ENCODE results near the gene SYCP3.
A peak's percentile ranks its signal among the peaks of the same experiment; 100 is the strongest.
"Not testable (repeated sequence)": the region's sequence is repeated elsewhere in the genome, so short reads cannot be mapped to it uniquely, and the experiment has no call there.

Gene SYCP3

DNA sequence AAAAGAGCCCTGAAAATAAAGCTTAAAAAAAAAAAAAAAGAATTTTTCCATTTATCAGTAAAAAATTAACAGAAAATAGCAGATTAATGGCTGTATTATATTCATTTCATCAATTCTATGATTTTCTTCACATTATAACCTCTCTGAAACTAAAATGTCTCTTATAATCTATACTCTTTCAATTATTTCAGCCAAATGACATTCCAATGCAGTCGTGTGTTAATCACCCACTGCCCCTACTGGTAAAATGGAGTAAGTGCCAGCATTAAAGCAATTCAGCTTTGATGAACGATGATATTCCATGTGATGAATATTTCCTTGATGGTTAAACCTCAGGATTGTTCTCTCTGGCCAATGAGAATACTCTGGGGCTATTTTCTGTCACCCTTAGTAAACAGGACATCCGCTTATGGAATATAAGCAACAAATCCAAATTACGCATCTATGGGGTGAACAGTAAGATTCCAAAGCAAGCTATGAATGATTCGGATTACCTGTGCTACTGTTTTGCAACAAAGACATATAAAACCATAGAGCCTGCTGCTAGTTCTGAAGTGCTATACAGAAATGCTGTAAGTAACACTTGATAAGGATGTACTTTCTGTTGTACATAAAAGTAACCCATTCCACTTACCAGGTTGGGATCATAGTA is 20.3 kb upstream of the SYCP3 start:
- peak; percentile 62 for DNase-seq

DNA sequence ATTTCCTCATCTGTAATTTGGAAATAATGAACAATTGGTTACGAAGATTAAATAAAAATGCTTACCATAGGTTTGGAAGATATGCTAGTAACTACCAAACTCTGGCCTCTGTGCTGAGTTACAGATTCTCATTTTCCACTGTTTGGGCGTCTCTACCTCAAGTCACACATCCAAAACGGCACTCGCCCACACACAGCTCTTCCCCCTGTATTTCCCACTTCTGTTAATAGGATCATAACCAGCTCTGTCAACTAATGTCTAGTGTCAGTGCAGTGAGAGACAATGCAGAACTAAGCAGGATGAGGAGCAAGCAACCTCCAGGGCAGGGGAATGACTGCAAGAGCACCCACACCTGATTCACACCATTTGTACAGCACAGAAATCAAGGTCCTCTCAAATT is 10.9 kb upstream of the SYCP3 start:
- DNase-seq, result no peak

DNA sequence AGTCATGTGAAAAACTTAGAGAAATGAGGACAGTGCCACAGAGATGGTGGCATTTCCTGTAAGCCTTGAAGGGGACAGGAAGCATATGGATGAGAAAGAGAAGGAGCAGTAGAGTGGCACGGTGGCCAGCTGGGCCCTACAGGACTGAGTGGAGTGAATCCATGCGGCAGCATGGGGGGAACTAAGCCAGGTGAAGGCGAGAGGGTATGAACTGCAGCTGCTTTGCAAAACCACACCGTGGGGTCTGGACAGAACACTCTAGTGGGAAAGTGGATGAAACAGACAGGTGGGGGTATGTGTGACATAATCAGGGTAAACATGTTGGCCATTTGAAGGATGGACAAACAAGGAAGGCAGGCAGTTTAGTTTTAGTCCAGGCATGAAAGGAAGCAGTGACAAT is 10.4 kb upstream of the SYCP3 start:
- no peak for DNase-seq

DNA sequence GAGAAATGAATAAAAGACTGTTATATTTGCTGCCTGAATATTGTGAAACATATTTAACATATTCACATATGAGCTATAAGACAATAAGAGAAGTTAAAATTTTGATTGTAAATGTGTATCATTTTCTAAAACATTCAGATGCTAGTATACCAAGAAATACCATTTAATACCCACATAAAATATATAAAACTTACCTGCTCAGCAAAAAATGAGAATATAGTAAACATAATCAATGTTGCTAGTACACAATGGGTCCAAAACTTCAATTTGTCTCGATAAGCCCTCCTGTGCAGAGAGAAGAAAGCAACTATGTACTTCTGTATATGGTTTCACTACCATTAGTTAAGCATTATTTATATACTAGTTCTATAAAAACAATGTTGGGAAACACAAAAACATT is 9.6 kb upstream of the SYCP3 start:
- DNase-seq, result no peak

DNA sequence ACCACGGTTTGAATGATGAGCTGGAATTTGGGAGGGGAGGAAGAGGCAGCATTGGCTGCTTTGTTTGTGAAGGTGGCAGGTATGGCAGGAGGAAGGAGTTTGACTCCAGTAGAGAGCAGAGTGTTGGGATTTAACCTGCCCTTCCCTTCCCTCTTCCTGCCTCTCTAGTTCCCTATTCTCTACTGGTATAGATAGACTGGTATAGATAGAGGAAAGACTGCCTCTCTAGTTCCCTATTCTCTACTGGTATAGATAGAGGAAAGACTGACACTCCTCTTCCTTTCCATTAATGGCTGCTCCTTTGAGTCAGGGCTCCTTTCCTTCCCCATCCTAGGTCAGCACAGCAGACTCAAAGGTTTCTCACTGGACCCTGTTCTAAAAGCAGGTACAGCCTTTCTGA is 8.4 kb upstream of the SYCP3 start:
- DNase-seq, result no peak

DNA sequence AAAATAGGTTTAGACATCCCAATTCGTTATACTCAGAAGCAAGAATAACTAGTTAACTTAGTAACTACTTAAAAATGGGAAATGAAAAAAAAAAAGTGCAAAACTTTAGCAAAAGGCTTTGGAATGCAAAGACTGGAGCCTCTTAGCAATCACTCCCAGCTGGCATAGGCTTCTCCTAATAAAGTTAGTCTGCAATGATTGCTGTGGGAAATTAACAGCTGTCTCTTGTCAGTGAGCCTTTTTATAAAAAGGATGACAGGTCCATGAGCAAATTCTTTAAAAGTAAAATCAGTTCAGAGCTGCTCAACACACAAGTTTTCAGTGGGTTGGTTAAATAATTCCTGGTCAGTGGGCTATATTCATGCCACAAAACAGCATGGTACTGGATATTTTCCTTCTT is 7.4 kb upstream of the SYCP3 start:
- DNase-seq, result no peak

DNA sequence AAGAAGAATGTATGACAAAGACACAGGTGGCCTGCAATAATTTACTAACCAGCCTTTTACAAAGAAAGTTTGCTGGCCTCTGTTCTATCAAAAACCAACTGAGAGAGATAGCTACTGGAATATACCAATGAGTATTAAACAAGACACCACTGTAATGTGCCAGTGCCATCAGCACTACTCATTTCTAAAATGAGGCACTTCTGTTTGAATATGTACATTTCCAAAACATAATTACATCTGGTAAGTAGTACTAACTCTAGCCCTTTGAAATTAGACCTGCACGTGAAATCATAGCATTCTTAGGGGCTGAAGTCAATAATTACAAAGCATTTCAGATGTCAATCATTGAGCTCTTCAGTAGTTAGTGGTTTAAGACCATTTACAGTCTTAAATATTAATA is 6.9 kb upstream of the SYCP3 start:
- no peak for DNase-seq

DNA sequence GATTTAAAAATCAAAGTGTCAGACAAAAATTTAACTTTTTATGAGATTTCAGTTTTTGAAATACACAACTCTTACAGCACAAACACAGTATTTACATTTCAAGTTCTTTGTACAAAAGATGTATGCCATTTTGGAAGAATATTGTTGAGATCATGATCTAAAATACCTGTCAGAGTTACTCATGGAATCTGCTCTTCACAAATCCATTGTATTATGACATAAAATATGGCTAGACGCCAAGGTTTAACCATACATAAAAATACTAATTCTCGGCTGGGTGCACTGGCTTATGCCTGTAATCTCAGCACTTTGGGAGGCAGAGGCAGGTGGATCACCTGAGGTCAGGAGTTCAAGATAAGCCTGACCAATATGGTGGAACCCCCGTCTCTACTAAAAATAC is 6.2 kb upstream of the SYCP3 start:
- DNase-seq, result no peak

DNA sequence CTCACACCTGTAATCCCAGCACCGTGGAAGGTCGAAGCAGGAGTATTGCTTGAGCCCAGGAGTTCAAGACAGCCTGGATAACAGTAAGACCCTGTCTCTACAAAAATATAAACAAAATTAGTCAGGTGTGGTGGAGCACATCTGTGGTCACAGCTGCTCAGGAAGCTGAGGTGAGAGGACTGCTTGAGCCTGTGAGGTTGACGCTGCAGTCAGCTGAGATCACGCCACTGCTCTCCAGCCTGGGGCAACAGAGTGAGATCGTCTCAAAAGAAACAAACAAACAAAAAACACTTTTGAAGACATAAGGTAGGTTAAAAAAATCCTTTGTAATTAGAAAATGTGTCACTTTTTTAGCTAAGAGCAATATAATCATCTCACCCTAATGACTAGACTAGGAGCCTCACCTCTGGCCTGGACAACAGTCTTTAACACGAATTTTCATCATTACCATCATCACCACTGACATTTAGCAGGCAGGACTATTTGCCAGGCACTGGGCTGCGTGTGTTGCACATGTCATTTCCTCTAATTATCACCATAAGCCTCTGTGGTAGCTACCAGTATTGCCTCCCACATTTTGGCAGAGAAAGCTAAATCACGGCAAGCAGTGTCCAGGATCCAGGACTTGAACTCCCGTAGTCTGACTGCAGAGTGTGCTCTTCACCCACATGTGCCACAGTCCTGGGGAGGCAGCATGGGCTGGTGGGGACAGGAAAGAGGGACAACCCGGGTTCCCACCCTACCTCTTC is 4.6 kb upstream of the SYCP3 start:
- no peak for DNase-seq

DNA sequence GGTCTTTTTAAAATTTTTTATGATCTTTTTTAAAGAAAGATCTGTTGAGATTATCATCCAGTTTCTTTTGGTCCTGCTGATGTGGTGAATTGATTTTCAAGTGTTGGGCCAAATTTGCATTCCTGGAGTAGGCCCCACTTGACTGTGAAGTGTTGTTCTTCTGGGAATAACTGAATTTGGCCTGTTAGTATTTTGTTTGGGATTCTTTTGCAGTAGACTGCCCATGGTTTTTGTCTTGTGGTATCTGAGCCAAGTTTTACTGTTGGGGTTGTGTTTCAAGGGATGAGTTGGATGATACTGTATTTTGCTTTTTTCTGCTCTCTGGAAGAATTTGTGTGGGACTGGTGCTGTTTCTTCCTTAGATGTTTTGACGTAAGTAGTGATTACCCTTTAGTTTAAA is 4.0 kb upstream of the SYCP3 start:
- no peak for DNase-seq

DNA sequence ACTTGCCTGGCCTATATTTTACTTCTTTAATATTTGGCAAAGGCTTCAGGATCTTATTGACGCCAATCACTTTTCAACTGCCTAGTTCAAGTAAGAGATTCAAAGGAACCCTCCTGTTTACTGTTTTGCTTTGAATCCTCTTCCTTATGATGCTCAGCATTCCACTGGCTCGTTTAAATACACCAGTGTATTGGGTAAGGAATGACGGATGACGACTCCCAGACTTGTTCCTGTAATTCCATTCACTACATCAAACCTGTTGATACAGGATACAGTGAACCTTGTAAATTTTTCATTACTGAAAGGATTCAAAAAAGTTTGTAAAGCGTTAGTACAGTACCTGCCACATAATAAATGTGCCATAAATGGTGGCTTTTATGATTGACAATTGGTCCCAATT is 1.7 kb upstream of the SYCP3 start:
- DNase-seq, result no peak

DNA sequence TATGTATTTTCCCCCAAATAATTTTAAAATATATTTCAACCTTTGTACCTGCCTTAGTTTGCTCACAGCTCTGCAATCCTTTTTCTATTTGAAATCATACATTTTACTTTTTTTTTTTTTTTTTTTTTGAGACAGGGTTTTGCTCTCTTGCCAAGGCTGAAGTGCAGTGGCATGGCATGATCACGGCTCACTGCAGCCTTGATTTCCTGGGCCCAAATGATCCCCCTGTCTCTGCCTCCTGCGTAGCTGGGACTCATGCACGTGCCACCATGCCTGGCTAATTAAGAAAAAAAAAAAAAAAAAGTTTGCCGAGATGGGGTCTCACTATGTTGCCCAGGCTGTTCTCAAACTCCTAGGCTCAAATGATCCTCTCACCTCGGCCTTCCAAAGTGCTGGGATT is 1.3 kb upstream of the SYCP3 start:
- no peak for DNase-seq

DNA sequence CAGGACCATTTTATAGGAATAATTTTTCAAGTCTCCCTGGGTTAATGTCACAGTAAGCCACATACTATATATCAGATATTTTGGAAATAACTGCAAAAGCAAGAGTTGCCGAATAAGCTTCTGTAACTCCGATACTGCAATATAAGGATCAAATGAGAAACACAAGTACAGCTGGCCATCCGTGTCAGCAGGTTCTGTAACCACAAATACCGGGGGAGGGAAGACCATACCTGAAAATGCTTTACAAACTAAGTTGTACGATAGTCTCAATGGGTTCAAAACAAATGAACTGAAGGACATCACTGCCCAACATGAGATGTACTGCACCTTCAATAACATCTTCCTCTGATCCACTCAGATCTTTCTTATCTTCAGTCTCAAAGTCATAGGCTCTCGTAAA is 1.8 kb downstream of the SYCP3 start:
- DNase-seq, result no peak

DNA sequence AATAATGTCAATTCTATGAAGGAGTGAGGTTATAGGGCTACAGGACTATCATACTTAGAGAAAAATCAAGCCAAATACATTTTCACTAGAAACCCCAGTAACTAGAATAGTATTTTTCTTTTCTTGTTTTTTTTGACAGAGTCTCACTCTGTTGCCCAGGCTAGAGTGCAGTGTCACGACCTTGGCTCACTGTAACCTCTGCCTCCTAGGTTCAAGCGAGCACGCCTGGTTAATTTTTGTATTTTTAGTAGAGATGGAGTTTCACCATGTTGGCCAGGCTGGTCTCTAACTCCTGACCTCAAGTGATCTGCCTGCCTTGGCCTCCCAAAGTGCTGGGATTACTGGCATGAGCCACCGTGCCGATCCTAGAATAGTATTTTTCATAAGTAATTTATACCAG is 4.8 kb downstream of the SYCP3 start:
- not testable (repeated sequence) for DNase-seq

DNA sequence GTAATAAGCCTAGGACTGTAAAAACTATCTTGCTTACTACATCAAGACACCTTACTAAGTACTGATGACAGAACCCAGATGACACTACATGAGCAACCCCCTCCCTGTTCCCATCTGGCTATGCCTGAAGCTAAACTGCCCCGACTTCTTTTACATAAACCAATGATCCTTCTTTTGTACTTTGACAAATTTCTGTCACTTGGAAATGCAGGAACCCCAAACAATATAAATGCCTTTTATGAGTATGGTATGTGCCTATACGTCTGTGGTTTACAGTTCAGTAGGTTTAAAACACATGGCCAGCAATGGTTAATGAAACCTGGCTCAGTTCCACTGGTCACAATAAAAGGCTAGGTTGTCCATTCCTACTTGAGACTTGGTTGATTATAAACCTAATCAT is 6.1 kb downstream of the SYCP3 start:
- peak; percentile 2 for DNase-seq

DNA sequence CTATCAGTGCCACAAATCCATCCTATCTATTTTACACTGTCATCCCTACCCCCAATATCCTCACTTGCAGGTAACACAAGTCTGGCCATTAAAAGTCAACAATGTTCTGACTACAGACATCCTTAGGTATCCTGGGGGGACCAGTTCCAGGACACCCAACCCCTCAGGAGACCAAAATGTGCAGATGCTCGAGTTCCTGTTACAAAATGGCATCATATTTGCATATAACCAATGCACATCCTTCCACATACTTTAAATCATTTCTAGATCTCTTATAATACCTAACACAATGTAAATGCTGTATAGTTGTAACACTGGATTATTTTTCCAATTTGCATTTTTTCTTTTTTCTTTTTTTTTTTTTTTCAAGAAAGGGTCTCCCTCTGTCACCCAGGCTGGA is 6.9 kb downstream of the SYCP3 start:
- DNase-seq, result no peak

DNA sequence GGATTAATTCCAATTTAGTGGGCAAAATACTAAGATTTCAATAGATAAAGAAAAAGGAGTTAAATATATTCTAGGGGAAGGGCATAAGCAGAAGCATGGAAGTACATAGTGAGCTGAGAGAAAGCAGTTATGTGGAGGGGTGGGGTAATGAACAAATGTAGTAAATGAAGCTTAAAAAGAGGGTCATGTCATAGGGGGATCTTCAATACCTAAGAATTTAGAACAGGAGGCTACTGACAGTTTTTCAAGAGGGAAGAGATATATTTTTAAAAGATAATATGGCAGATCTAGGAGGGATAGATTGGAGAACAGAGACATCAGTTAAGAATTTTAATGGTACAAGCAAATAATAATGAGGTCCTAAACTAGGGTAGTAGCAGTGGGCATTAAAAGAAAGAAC is 9.4 kb downstream of the SYCP3 start:
- DNase-seq, result no peak

DNA sequence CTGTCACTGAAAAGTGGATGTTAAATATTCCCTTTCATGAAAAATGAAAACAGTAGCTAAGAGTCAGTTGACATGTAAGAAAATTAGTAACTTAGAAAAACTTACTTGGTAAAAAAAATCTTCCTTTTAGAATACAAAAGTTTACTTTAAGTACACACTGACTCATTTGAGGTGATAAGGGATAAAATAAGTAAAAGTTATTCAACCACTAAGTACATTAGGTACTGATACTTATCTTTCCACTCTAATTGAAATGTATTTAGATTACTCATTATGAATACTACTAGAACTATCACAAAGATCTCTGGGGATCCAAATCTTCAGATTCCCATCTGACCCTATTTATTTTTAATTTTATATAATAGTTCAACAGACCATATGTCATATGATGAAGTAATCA is 12.2 kb downstream of the SYCP3 start:
- no peak for DNase-seq

DNA sequence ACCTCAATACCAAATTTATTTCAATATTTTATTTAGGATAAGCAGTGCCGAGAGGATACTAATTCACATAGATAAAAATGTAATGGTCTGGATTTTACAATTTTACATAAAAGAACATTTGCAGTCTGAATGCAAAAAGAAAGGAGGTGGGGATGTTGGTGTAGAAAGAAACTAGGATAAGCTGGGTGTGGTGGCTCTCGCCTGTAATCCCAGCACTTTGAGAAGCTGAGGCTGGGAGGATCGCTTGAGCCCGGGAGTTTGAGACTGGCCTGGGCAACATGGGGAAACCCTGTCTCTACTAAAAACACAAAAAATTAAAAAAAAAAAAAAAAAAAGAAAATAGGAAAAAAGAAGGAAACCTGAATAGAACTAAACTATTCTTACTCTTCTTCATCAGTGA is 16.9 kb downstream of the SYCP3 start:
- DNase-seq, result no peak

DNA sequence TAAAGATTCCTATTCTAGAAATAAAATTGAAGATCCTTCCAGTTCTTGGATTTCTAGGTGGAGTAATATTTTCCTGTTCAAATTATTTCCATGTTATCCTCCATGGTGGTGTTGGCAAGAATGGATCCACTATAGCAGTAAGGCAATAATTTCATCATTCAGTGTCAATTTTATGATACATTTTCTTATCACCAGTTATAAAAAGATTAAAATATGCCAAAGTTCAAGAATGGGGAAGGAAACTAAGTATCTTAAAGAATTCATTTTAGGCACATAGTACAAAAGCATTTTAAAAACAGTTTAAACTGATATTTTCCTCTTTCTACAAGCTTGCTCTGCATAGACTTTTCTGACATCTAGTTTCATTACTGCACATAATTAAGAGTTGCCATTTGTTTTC is 19.1 kb downstream of the SYCP3 start:
- no peak for DNase-seq

DNA sequence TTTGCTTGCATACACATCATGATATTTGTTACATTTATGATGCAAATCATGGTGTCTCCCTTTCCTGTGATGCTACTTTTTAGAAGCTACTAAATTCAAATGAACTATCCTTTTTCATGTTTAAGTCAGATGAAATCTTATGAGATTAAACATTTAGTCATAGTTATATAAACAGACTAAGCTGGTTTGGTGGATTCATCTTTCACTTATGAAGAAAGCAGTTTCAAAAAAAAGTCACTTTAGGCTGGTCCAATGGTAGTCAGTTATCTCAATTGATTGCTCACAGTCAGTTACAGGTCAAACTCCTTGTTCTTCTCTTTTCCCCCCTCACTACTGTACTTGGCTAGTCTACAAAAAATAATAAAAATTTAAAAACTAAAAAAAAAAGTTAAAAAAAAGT is 19.7 kb downstream of the SYCP3 start:
- DNase-seq, result no peak

DNA sequence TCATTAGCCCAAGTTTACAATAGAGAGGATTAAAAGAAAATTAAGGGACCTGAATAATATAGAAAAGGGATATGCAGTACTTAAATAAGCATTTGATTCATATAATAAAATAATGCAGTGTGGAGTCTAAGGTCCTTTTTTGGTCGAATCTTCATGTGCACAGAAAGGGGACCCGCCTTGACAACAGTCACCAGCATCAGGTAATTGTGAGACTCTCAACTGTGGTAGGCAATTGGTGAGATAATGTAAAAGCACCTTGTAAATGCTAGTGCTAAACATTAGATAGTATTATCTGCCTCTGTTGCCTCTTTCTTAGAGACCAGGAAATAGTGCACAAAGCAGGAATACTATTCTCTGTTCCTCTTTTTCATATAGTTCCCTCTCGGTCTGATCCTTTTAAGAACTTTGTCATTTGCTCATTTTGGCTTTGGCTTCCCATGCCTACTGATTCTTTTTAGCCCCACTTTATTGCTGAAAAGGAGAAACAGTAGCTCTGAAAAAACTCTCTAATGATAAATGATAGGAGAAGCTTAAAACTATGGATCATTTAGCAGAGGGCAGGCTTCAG is 24.3 kb downstream of the SYCP3 start:
- no peak for DNase-seq

DNA sequence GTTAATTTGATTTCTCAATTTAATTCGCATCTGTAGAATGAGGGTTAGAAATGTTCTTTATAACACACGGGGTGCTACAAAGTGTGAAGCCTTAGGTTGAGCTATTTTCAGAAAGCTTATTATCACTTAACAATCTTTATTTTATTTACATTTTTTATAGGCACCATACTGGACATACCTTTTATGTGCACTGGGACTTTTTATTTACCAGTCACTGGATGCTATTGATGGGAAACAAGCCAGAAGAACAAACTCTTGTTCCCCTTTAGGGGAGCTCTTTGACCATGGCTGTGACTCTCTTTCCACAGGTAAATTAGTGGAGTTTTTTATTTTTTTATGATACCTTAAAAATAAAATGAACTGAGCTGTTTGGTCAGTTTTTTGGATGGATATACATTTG is 25.3 kb downstream of the SYCP3 start:
- DNase-seq, result no peak

DNA sequence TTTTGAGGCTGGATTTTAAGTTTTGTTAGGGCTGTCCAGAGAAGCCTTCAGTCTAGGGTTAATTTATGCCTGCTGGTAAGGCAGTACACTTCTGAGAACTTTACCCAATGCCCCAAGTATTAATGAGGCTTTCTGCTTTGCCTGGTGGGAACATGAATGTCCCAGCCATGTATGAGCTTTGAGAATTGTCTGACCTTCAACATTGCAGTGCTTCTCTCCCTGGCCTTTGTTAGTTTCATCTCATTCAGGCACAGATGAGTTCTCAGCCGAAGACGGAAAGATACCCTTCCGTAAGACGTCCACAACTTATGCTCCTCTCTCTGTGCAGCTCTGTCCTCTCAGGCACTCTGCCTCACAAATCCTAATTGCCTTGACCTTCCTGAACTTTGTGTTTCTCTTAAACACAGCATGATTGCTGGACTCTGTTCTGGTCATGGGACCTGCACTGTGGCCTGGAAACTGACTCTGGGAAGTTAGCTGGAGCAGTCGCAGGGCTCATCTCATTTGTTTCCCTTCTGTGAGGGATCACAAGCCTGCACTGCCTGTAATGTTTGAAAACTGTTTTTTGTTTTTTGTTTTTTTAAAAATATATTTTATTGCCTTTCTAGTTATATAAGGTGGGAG is 26.1 kb downstream of the SYCP3 start:
- no peak for DNase-seq
